ENCODE measurements around the gene GLTP.
"Not testable (repeated sequence)": the region's sequence is repeated elsewhere in the genome, so short reads cannot be mapped to it uniquely, and the experiment has no call there.

GLTP gene

GRCh38 chr12:109902891-109903418 lies 22.6 kb upstream of the GLTP start:
- no peak for DNase-seq (ENCODE audit: low read depth)

DNA sequence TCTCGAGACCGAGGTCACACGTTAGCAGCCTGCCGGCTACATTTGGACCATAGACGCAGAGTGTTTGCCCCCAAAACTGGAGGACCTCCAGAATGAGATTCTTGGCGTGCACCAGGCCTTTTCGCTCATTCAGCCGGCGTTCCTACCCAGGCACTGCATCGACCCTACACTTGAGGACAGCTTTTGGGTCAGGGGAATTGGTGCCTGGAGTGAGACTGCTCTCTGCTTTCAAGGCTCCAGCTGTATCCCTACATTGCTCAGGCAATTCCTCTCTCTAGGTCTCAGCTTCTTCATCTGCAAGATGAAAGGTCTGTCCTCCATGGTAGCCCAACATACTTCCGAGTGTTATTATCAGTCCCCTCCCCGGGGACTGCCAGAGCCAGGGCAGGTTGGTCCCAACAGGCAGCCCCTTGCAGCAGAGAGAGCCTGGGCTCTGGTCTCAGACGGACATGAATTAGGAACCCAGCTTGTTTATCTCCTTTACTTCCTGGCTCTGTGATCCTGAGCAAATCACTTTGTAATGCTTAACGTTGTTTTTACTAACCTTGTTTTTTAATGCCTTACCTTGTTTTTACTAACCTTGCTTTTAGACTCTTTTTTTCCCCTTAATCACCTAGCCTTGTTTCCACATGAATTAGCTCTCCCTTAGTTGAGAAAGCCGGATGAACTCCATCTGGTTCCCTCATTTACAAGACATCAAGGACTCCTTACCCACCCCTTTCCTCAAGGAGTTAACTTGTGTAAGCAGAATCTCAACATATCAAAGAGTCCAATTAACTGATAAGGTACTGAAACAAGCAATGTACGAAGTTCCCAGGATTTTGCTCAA lies 20.6 kb upstream of the GLTP start:
- DNase-seq (ENCODE audit: low read depth), result peak; percentile 13

GRCh38 chr12:109899783-109900751 lies 19.7 kb upstream of the GLTP start, which contains the start of gene TCHP:
Gene TCHP (plus strand): TSS chr12:109900274. CDS start chr12:109903027, 2,753 bp downstream.
- DNase-seq (ENCODE audit: low read depth), result peak; percentile 89

DNA sequence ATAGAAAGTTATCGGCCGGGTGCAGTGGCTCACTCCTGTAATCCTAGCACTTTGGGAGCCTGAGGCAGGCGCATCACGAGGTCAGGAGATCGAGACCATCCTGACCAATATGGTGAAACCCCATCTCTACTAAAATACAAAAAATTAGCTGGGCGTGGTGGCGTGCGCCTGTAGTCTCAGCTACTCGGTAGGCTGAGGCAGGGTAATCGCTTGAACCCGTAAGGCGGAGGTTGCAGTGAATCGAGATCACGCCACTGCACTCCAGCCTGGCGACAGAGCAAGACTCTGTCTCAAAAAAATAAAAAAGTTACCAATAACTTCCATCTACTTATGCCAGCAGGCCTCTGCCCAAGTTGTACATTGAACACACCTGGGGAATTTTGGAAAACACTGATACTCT lies 19.0 kb upstream of the GLTP start:
- not testable (repeated sequence) for DNase-seq (ENCODE audit: low read depth)

DNA sequence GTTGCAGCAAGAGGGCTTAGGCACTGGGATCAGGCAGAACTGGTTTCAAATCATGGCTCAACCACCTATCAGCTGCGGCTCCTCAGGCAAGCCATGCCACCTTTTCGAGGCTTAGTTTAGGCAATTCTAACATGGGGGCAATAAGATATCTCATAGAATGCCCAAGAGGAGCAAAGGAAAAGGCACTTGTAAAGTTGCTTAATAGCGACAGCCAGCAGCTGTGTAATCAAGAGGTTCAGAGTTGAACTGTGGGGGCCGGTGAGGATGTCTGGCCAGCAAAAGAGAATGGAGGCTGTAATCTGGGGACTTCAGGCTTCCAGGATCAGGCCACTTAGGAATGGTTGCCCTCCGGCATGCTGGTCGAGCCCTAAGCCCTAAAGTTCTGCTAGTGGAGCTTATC lies 16.7 kb upstream of the GLTP start:
- DNase-seq (ENCODE audit: low read depth), result no peak

- DNase-seq (ENCODE audit: low read depth), result no peak
These were observed 15.8 kb upstream of the GLTP start for GRCh38 chr12:109896188-109896587.

GRCh38 chr12:109894939-109895338 lies 14.6 kb upstream of the GLTP start:
- DNase-seq (ENCODE audit: low read depth), result no peak

DNA sequence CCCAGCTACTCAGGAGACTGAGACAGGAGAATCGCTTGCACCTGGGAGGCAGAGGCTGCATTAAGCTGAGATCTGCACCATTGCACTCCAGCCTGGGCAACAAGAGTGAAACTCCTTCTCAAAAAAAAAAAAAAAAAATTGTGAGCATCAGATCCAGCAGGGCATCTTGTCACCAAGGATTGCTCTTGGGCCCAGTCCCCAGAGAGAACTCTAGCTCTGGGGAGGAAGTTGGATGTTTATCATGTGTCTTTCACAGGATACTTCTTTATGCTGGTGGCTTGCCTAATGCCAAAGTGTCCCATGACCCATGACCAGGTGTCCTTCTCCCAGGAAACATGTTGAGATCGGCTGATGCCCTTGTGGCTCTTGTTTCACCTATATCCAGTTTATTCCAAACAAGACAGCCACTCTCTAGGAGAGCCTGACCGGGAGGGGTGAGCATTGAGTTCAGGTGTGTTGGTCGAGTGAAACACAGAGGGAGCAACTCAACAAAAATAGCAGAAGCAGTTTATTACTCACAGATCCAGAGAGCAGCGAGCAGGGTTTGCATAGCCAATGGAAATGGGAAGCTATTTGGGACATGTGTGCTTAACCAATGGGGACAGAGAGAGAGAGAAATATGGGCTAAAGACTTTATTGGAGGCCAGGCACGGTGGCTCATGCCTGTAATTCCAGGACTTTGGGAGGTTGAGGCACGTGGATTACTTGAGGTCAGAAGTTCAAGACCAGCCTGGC lies 13.1 kb upstream of the GLTP start:
- DNase-seq (ENCODE audit: low read depth), result no peak

GRCh38 chr12:109892748-109893147 lies 12.4 kb upstream of the GLTP start:
- DNase-seq (ENCODE audit: low read depth), result no peak

- DNase-seq (ENCODE audit: low read depth), result no peak
These were observed 11.9 kb upstream of the GLTP start for GRCh38 chr12:109892165-109892715.

GRCh38 chr12:109891731-109892130 lies 11.4 kb upstream of the GLTP start:
- DNase-seq (ENCODE audit: low read depth), result not testable (repeated sequence)

DNA sequence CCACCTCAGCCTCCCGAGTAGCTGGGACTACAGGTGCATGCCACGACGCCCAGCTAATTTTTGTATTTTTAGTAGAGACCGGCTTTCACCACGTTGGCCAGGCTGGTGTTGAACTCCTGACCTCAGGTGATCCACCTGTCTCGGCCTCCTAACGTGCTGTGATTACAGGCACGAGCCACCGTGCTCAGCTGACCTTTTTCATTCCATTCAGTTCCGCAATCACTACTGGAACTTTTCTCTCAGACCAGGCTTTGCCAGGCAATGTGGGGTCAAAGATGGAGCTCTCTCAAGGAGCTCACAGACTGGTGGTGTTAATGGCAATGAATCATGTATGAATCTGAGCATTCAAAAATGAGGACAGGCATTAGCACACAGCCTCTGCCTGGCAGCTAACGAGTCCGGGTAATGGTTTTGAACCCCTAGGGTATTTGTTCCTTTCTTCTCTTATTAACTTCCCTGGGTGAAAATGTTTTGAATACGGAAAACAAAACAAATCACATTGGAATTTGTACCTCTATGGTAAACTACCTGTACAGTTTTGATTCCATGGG lies 10.4 kb upstream of the GLTP start:
- DNase-seq (ENCODE audit: low read depth), result peak; percentile 12

- DNase-seq (ENCODE audit: low read depth), result peak; percentile 96
These were observed 8.1 kb upstream of the GLTP start for GRCh38 chr12:109888179-109889020.

GRCh38 chr12:109885616-109886015 lies 5.3 kb upstream of the GLTP start:
- peak; percentile 80 for DNase-seq (ENCODE audit: low read depth)

GRCh38 chr12:109883461-109883860 lies 3.1 kb upstream of the GLTP start:
- DNase-seq (ENCODE audit: low read depth), result no peak

DNA sequence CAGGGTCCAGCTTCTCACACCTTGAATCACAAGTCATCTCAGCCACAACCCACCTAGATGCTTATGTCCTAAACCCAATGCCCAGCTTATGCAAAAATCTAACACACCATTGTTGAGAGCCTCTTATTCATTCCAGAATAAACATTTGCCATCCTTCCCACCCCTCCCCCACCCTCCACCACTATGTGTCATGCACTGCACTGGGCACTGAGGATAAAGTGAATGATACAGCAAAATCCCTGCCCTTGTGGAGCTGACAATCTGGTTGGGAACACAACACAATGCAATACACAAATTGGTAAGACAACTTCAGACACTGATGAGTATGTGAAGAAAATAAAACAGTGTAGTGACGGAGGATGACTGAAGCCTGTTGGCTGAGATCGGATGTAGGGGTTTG lies 1.4 kb upstream of the GLTP start:
- no peak for DNase-seq (ENCODE audit: low read depth)

- DNase-seq (ENCODE audit: low read depth), result no peak
These were observed 597 bp upstream of the GLTP start for GRCh38 chr12:109880938-109881337.

DNA sequence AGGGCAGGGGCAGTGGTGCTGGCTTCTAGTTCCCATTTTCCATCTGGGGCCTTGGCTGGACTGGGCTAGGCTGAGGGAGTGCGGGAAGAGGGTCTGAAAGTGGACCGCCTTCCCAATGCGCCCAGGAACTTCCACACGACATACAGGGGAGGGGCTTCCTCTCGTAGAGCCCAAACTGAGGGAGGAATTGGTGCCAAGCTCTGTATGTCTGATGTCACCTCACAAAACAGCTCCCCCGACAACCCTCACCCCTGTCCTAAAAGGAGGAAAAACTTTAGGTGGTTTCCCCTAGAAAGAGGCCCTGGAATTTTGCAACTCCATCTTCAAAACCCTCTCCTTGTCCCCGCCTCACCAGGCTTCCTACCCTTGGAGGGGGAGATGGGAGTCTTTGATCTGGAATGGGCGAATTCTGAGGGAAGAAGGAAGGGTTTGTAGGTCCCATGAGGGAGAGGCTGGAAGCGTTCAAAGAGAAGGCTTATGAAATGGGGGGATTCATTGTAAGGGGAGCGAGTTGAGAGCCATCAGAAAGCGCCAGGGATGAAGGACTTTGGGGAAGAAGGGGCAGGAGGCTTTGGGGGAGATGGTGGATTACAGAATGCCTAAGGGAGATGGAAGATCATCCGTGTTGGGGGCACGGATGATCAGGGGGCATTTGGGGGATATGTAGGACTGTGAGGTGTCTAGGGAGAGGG lies 844 bp downstream of the GLTP start:
- peak; percentile 9 for DNase-seq (ENCODE audit: low read depth)

DNA sequence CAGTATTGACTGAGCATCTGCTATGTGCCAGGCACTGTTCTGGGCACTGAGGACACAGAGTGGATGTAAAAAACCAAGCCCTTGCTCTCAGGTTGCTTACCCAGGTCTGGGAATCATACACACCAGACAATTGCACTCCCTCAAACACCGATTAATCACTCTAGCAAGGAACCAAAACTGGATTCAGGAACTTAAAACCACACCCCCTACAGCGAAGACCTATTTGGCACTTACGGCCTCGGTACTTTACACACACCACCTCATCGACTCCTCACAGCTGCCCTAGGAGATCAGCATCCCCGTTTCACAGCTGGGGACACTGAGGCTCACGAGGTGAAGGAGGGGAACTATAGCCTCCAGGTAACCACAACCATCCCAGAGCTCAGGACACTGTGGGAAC lies 1.6 kb downstream of the GLTP start:
- DNase-seq (ENCODE audit: low read depth), result no peak

DNA sequence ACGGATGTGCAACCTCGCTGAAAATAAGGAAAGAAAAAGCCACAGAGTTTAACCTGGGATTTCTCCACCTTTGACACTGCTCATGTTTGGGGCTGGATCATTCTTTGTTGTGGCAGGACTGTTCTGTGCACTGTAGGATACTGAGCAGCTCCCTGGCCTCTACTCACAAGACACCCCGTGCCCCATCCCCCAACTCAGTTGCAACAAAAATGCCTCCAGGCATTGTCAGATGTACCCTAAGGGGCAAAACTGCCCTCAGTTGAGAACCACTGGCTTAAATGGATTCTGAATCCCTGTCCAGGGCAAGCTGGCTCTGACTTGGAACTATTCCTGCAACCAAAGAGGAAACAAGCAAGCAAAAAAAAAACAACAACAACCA lies 2.1 kb downstream of the GLTP start:
- DNase-seq (ENCODE audit: low read depth), result no peak

Data from iris pigment epithelial cell (primary cell).